ENCODE data around the gene LIF.
"Not testable (repeated sequence)": the region's sequence is repeated elsewhere in the genome, so short reads cannot be mapped to it uniquely, and the experiment has no call there.

Gene LIF

GRCh38 chr22:30219668-30220278, 26.8 kb downstream of the LIF start:
- no peak for DNase-seq (ENCODE audit: low read depth)
- TF ChIP-seq, protein P1, sequence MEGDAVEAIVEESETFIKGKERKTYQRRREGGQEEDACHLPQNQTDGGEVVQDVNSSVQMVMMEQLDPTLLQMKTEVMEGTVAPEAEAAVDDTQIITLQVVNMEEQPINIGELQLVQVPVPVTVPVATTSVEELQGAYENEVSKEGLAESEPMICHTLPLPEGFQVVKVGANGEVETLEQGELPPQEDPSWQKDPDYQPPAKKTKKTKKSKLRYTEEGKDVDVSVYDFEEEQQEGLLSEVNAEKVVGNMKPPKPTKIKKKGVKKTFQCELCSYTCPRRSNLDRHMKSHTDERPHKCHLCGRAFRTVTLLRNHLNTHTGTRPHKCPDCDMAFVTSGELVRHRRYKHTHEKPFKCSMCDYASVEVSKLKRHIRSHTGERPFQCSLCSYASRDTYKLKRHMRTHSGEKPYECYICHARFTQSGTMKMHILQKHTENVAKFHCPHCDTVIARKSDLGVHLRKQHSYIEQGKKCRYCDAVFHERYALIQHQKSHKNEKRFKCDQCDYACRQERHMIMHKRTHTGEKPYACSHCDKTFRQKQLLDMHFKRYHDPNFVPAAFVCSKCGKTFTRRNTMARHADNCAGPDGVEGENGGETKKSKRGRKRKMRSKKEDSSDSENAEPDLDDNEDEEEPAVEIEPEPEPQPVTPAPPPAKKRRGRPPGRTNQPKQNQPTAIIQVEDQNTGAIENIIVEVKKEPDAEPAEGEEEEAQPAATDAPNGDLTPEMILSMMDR (IDR thresholded peaks at IDR 0.05; ENCODE audit: low read length, missing control alignments), result no peak
- H3K4me3 ChIP-seq (replicated peaks; ENCODE audit: low read depth, low read length), result no peak overlapping the region

- DNase-seq (ENCODE audit: low read depth), result no peak
- H3K4me3 ChIP-seq (replicated peaks; ENCODE audit: low read depth, low read length), result no peak overlapping the region
- TF ChIP-seq, protein P1 (IDR thresholded peaks at IDR 0.05; ENCODE audit: low read length, missing control alignments), result no peak
Observed at GRCh38 chr22:30219049-30219654, 27.4 kb downstream of the LIF start.

GRCh38 chr22:30217698-30218560, 28.6 kb downstream of the LIF start:
- DNase-seq (ENCODE audit: low read depth), result no peak
- H3K4me3 ChIP-seq (replicated peaks; ENCODE audit: low read depth, low read length), result no peak overlapping the region
- TF ChIP-seq, protein P1 (IDR thresholded peaks at IDR 0.05; ENCODE audit: low read length, missing control alignments), result no peak

GRCh38 chr22:30216710-30217109, 29.8 kb downstream of the LIF start:
- no peak for DNase-seq (ENCODE audit: low read depth)
- TF ChIP-seq, protein P1 (IDR thresholded peaks at IDR 0.05; ENCODE audit: low read length, missing control alignments), result no peak
- no peak overlapping the region for H3K4me3 ChIP-seq (replicated peaks; ENCODE audit: low read depth, low read length)

GRCh38 chr22:30216272-30216671, 30.3 kb downstream of the LIF start:
- not testable (repeated sequence) for DNase-seq (ENCODE audit: low read depth); H3K4me3 ChIP-seq (replicated peaks; ENCODE audit: low read depth, low read length)

DNA sequence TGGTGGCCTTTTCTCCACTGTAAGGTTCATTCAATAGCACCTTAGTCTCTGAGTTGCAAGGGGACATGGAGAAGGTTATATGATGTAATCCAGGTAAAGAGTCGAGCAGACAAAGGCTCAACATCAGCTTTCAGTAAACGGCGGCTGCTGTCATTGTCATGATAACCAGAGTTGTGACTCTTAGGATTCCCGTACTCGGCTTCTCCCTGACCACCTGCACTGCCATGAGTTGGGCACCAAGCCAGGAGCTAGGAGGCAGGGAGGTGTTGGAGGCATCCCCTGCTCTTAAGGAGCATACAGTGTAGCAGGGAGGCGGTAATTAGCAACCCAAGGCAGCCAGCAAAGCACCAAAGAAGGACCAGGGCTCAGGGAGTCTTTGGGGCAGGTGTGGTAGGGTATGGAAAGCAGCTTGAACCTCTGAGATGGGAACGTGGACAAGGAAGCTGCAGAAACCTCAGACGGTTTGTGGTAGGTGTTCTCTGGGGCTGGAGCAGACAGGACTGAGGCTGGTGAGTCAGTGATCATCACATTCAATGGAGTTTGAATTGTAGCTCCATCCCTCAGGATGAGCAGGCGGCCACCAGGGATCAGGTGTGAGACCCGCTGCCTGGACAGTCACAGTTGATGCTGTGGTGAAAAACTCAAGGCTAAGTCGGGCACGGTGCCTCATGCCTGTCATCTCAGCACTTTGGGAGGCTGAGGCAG, 31.7 kb downstream of the LIF start:
- no peak for DNase-seq (ENCODE audit: low read depth)
- H3K4me3 ChIP-seq (replicated peaks; ENCODE audit: low read depth, low read length), result no peak overlapping the region
- TF ChIP-seq, protein P1 (IDR thresholded peaks at IDR 0.05; ENCODE audit: low read length, missing control alignments), result no peak

- peak; percentile 94 for DNase-seq (ENCODE audit: low read depth)
- no peak overlapping the region for H3K4me3 ChIP-seq (replicated peaks; ENCODE audit: low read depth, low read length)
- TF ChIP-seq, protein P1 (IDR thresholded peaks at IDR 0.05; ENCODE audit: low read length, missing control alignments), result no peak
Observed at GRCh38 chr22:30212996-30213441, 33.5 kb downstream of the LIF start.

Data from fibroblast of pulmonary artery (primary cell).